Stimulated activated CD8-positive, alpha-beta memory T cell treated with anti-CD3 and anti-CD28 coated beads, Interleukin-15, amount 100 ng/mL, for 1 hour (primary cell): ENCODE data around the gene ING4.
"Not testable (repeated sequence)": the region's sequence is repeated elsewhere in the genome, so short reads cannot be mapped to it uniquely, and the experiment has no call there.

Source experiments
- DNase-seq: peaks from one replicate; pipeline ENCODE4 v3.0.0-alpha.2; 2020; ENCODE audit warnings: low read depth

Gene ING4

DNA sequence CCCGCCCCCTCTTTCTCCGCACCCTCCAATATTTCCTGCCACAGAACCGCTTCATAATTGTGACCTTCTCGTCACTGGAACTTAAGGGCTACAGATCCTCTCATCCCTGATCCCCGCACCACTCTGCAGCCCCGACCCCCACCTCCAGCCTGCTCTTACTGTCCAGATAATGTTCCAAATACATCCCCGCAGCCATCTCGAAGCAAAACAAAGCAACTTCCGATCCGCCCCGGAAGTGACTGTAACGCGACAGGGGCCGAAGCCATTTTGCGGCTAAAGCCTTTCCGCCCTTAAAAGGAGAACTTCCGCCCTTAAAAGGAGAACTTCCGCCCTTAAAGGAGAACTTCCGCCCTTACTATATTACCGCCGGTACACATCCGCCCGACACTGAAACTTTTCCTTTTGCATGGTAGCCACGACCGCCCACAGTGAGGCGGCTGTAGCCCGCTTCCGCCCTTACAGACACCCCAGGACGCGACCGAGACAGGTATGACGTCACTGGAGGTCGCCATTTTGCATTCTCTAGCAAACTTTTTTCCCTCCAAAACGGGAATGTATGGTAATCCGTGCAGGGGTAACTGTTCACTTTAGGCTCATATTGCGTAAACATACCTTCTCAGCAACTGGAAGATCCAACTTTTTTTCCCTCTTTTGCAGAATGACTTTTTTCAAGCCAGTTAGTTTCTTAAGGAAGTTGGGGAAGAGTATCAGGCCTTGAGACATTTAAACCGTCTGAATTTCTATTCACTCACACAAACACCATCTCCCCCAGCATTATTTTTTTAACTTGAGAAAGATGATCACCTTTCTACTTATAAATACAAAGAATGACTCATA, at the start of gene ING4:
Gene ING4 (minus strand): TSS at position 214 of the 837 bp plus-strand sequence. CDS start 18 bp downstream, at position 196.
- peak; percentile 91 for DNase-seq

- no peak for DNase-seq
Measured at GRCh38 chr12:6708960-6709394, 46.1 kb upstream of the ING4 start.

DNA sequence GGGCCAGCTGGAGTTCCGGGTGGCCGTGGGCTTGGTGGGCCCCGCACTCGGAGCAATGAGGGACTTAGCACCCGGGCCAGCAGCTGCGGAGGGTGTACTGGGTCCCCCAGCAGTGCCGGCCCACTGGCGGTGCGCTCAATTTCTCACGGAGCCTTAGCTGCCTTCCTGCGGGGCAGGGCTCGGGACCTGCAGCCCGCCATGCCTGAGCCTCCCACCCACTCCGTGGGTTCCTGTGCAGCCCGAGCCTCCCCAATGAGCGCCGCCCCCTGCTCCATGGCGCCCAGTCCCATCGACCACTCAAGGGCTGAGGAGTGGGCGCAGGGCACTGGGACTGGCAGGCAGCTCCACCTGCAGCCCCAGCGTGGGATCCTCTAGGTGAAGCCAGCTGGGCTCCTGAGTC, 45.4 kb upstream of the ING4 start:
- not testable (repeated sequence) for DNase-seq

- no peak for DNase-seq
Measured at GRCh38 chr12:6703631-6704030, 40.7 kb upstream of the ING4 start.

DNA sequence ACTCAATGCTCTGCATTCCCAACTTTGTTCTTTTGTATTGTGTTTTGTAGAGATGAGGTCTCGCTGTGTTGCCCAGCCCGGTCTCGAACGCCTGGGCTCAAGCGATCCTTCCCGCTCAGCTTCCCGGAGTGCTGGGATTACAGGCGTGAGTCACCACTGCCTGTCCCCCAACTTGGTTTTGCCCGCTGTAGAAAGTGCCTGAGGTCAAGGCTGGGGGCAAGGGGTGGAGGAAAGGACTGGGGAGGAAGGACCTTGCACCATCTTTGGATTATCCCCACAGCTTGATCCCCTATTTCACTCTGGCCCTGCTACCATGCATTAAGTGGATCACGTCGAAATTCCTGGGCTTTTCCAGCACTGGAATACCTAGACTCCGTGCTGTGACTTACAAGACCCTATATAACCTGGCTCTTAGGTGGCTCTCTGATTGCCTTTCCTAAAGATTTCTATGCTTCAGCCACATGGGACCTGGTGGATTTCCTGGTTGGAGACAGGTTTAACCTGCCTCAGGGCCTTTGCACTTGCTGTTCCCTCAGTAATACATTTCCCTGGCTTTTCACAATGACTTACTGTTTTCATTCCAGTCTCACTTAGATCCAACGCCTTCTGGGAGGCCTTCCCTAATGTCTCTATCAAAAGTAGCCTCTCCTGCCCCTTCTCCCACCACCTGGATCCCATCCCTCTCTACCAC, 38.3 kb upstream of the ING4 start:
- no peak for DNase-seq

DNA sequence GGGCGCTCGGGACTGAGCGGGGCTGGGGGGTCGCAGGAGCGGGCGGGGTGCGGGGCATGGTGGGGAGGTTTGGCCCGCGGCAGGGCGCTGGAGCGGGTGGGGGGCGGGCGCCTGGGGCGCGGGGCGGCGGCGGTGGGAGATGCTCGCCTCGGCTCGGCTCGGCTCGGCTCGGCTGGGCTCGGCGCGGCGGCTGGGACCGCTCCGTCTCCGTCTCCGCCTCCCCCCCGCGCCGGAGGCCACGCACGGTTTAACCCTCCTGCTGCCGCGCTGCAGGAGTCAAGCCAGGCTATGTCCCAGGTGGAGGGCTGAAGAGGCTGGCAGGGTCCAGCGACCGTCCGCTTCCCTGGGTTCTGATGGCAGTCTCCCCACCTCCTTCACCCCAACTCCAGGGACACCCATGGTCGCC, 37.7 kb upstream of the ING4 start, which contains the start of gene PIANP:
Gene PIANP (minus strand): TSS at position 170 of the 406 bp plus-strand sequence. CDS start 2,754 bp downstream, outside the sequence.
- no peak for DNase-seq

- no peak for DNase-seq
Measured at GRCh38 chr12:6699989-6700645, 37.2 kb upstream of the ING4 start.

GRCh38 chr12:6699259-6699988, 36.5 kb upstream of the ING4 start:
- DNase-seq, result no peak

GRCh38 chr12:6698352-6699046, 35.6 kb upstream of the ING4 start:
- DNase-seq, result no peak

- DNase-seq, result no peak
Measured at GRCh38 chr12:6697584-6698351, 34.8 kb upstream of the ING4 start.

GRCh38 chr12:6696690-6697583, 34.0 kb upstream of the ING4 start:
- no peak for DNase-seq

GRCh38 chr12:6695313-6696045, 32.6 kb upstream of the ING4 start:
- no peak for DNase-seq

GRCh38 chr12:6694701-6695100, 31.8 kb upstream of the ING4 start:
- DNase-seq, result no peak

DNA sequence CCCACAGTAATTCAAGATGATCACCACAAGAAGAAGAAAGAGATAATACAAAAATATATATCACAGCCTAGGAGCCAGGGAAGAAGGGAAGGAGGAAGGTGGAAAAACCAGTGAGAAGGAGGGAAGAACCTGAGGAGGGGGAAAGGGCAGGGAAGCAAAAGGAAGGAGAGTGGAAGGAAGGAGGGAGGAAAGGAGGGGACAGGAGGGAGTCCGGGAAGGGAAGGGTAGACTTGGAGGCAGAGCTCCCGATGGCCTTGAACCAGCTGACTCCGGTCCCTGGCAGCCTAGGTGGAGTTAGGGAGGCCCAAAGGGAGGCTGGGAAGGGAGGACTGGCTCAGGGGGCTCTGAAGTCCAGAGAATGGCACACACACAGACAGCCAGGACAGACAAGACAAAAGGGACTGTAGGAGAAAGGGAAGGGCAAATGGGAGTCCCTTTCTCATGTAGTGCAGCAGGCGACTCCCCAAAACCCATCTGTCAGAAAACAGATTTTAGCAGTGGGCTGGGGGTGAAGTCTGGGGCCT, 31.0 kb upstream of the ING4 start:
- no peak for DNase-seq

- no peak for DNase-seq
Measured at GRCh38 chr12:6692888-6693287, 30.0 kb upstream of the ING4 start.

DNA sequence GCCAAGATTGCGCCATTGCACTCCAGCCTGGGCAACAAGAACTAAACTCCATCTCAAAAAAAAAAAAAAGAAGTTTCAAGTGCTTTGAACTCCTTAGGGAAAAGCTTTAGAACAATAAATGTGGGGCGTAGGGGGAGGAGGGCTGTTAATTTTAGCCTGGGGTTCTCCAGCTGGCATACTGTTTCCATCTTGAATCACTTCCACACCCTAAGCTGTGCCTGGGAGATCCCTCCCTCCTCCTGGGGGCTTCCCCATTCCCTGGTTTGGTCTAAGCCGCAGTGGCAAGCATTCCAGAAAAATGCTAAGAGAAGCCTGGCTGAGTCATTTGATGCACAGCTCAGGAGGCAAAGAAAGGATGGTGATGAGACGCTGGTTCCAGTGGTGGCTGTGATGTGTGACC, 28.6 kb upstream of the ING4 start:
- DNase-seq, result no peak

DNA sequence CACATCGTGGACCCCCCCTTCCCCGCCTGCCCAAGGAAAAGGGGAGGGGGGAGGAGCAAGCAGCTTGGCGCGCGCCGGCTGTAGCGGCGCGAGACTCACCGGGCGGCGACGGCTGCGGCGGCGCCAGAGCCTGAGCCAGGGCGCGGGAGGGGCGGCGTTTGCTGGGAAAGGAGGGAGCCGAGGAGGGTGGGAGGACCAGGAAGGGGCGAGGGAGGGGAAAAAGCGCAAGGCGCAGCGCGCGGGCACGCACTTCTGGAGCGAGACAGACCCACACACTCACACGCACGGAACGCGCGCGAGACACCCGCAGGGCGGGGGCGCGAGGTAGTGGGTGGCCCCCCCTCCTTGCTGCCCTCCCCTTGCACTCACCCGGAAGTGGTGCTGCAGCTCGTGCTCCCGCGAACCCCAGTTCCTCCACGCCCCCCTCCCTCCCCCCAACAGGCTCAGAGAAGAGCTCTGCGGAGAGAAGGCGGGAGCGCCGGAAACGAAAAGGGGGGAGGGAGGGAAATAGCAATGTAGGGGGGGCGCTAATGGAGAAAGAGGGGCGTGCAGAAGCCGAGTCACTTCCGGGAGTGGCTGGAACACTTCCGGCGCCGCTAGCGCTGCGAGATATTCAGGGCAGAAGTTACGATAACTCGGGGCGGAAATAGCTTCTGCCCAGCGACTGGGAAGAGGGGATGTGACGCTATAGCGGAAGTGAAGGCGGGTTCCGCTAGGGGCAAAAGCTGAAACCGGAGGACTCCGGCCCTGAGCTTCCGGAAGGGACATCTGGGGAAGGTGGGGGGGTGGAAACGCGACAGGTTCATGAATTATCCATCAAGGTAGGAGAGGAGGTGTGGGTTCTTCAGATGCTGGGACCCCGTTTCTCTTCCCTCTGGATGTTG, 26.3 kb upstream of the ING4 start, which contains the start of gene ZNF384:
Gene ZNF384 (minus strand): TSS at position 377 of the 884 bp plus-strand sequence. CDS start 9,855 bp downstream, outside the sequence.
- peak; percentile 88 for DNase-seq
